HepG2 (cell line): ENCODE measurements around the gene THBS1. TPM values are rescaled to one million over a fixed set of nuclear protein-coding genes. Genes with fewer than 3 reads are reported as not detected.

Experiments used
- AGO1 ChIP-seq: fragments of 200-400 bp; formaldehyde crosslinking; IDR thresholded peaks from 2 replicates; pipeline ENCODE4 v1.6.1; 2017; ENCODE audit warnings: mild to moderate bottlenecking, low read depth, low read length, moderate library complexity; ENCODE audit not compliant: poor library complexity, severe bottlenecking
- AHDC1 ChIP-seq: sonication (generic); formaldehyde crosslinking; IDR thresholded peaks from 2 replicates; pipeline ENCODE4 v1.5.1; 2020; ENCODE audit warnings: mild to moderate bottlenecking, missing genetic modification reagents, borderline replicate concordance
- EEA1 ChIP-seq: sonication (generic); formaldehyde crosslinking; IDR thresholded peaks from 2 replicates; pipeline ENCODE4 v1.5.1; 2020; ENCODE audit warnings: mild to moderate bottlenecking, missing genetic modification reagents, borderline replicate concordance
- FOXA1 ChIP-seq, 2 experiments: fragments of 450-650 bp in 1 of 2; sonication (generic) in 1 of 2; formaldehyde crosslinking in 1 of 2; IDR thresholded peaks; 2 replicates each; pipeline versions ENCODE4 v1.4.0 to v1.6.1; 2016 to 2020; ENCODE audit warnings: missing genetic modification reagents in 1 of 2
- HMGXB4 ChIP-seq, 2 experiments: sonication (generic) in 1 of 2; formaldehyde crosslinking in 1 of 2; IDR thresholded peaks; 2 replicates each; pipeline versions ENCODE4 v1.4.0 to v1.6.1; 2018 to 2020; ENCODE audit warnings: missing genetic modification reagents in 2 of 2, borderline replicate concordance in 1 of 2, low read depth in 1 of 2, mild to moderate bottlenecking in 1 of 2, missing biosample characterization in 1 of 2
- HOXD1 ChIP-seq: sonication (generic); formaldehyde crosslinking; IDR thresholded peaks from 2 replicates; pipeline ENCODE4 v1.5.0; 2020; ENCODE audit warnings: missing genetic modification reagents
- MAFG ChIP-seq: sonication (generic); formaldehyde crosslinking; IDR thresholded peaks from 2 replicates; pipeline ENCODE4 v1.5.1; 2020; ENCODE audit warnings: mild to moderate bottlenecking, missing genetic modification reagents
- MAZ ChIP-seq, 2 experiments: sonication (generic) in 1 of 2; formaldehyde crosslinking in 1 of 2; IDR thresholded peaks; 2 replicates each; pipeline versions ENCODE4 v1.5.0 to v1.6.1; 2012 to 2020; ENCODE audit warnings: low read depth in 2 of 2, mild to moderate bottlenecking in 2 of 2, borderline replicate concordance in 1 of 2, improper control_type of control experiment in 1 of 2, low read length in 1 of 2, missing genetic modification reagents in 1 of 2, moderate library complexity in 1 of 2
- PHF20 ChIP-seq: sonication (generic); formaldehyde crosslinking; IDR thresholded peaks from 2 replicates; pipeline ENCODE4 v1.5.0; 2020; ENCODE audit warnings: mild to moderate bottlenecking, missing genetic modification reagents
- SKIL ChIP-seq: sonication (generic); formaldehyde crosslinking; IDR thresholded peaks from 2 replicates; pipeline ENCODE4 v1.8.0; 2022; ENCODE audit warnings: missing genetic modification reagents, mild to moderate bottlenecking, moderate library complexity, borderline replicate concordance
- YEATS4 ChIP-seq: sonication (generic); formaldehyde crosslinking; IDR thresholded peaks from 2 replicates; pipeline ENCODE4 v1.4.0; 2020; ENCODE audit warnings: missing genetic modification reagents, borderline replicate concordance
- YY1 ChIP-seq: IDR thresholded peaks from 2 replicates; pipeline ENCODE4 v1.6.1; 2011; ENCODE audit warnings: low read length, low read depth, moderate library complexity, mild to moderate bottlenecking; ENCODE audit not compliant: insufficient read depth, insufficient replicate concordance
- ZNF276 ChIP-seq: sonication (generic); formaldehyde crosslinking; IDR thresholded peaks from 2 replicates; pipeline ENCODE4 v1.4.0; 2020; ENCODE audit warnings: mild to moderate bottlenecking, low read depth, missing genetic modification reagents
- ZNF652 ChIP-seq: IDR thresholded peaks from 2 replicates; pipeline ENCODE4 v1.6.1; 2016; ENCODE audit warnings: low read depth, borderline replicate concordance
- ZNF878 ChIP-seq: sonication (generic); formaldehyde crosslinking; IDR thresholded peaks from 2 replicates; pipeline ENCODE4 v1.8.1; 2023; ENCODE audit warnings: mild to moderate bottlenecking, missing genetic modification reagents, moderate library complexity
- polyA plus RNA-seq, 8 experiments: library from polyadenylated mRNA; depleted of rRNA in 3 of 8; stranded (reverse) in 7 of 8; unstranded in 1 of 8; fragments of >200 nt; fragmentation: Illumina TruSeq in 4 of 8; extraction: Trizol in 4 of 8; gene quantifications; 2 replicates each; pipeline versions ENCODE4 v1.2.1 to v1.2.3, GENCODE V29; 2011 to 2016; ENCODE audit warnings: low read depth in 4 of 8, missing spikeins in 1 of 8, mixed read lengths in 1 of 8; ENCODE audit not compliant: insufficient read depth in 1 of 8
- total RNA-seq, 5 experiments: library from RNA; depleted of rRNA; stranded (reverse); fragments of >200 nt; fragmentation: Illumina TruSeq; extraction: Trizol; gene quantifications; 2 replicates each; pipeline ENCODE4 v1.2.3, GENCODE V29; 2016; ENCODE audit warnings: low read depth in 1 of 5

Gene THBS1
- total and polyA plus RNA-seq, 2 of the 13 experiments (the other 11 are each of a cell fraction or from before 2014, with no cell fraction given): 54.7 to 67.1 TPM

- TF ChIP-seq YY1 (peak; percentile 59), MAFG (no peak), SKIL (no peak), AHDC1 (CRISPR knock-in tag) (0 out of 2 replicates have a peak, but pooled peaks have one; percentile 20), PHF20 (CRISPR knock-in tag) (no peak), HMGXB4 (CRISPR knock-in tag; IDR thresholded peaks at IDR 0.05; ENCODE audit: borderline replicate concordance in 1 of 2, low read depth in 1 of 2) (peak in 1 of 2 experiments; percentile 72; a peak in 1 of 4 replicates), YEATS4 (CRISPR knock-in tag) (no peak), HOXD1 (CRISPR knock-in tag) (no peak), ZNF652 (CRISPR knock-in tag) (no peak), AGO1 (peak; percentile 21), ZNF878 (0 out of 2 replicates have a peak, but pooled peaks have one; percentile 41), FOXA1 (IDR thresholded peaks at IDR 0.05) (no peak), FOXA1 (CRISPR knock-in tag; IDR thresholded peaks at IDR 0.05) (no peak), ZNF276 (CRISPR knock-in tag) (no peak), EEA1 (CRISPR knock-in tag) (no peak), MAZ (IDR thresholded peaks at IDR 0.05; ENCODE audit: borderline replicate concordance, low read depth, low read length) (0 out of 2 replicates have a peak, but pooled peaks have one; percentile 46), MAZ (CRISPR knock-in tag; IDR thresholded peaks at IDR 0.05; ENCODE audit: low read depth) (no peak)
These were observed 778 bp upstream of the THBS1 start (continued) for GRCh38 chr15:39580117-39580484.
